OCI-LY1 (cell line): ENCODE data around the gene NTRK3.

ENCODE experiments used
- H2AFZ ChIP-seq: fragments of 200-600 bp; sonication (generic), shearing (Covaris generic); 2 replicates; pipeline ENCODE4 v1.6.0; 2014; ENCODE audit warnings: antibody characterized with exemption, mild to moderate bottlenecking, low read length
- H3F3A ChIP-seq: fragments of 200-600 bp; sonication (generic), shearing (Covaris generic); 2 replicates; pipeline ENCODE4 v1.6.0; 2014; ENCODE audit warnings: mild to moderate bottlenecking, antibody characterized with exemption, low read length, moderate library complexity; ENCODE audit not compliant: insufficient read depth
- H3K27ac ChIP-seq: fragments of 200-600 bp; sonication (generic); 2 replicates; pipeline ENCODE4 v1.5.1; 2014; ENCODE audit warnings: low read length, mixed run types, mild to moderate bottlenecking, low read depth; ENCODE audit not compliant: poor library complexity, severe bottlenecking
- H3K27me3 ChIP-seq: fragments of 200-600 bp; sonication (generic); 2 replicates; pipeline ENCODE4 v1.6.0; 2014; ENCODE audit warnings: antibody characterized with exemption, mild to moderate bottlenecking, low read length, moderate library complexity; ENCODE audit not compliant: insufficient read depth
- H3K36me3 ChIP-seq: fragments of 200-600 bp; sonication (generic); 2 replicates; pipeline ENCODE4 v1.6.1; 2014; ENCODE audit warnings: mild to moderate bottlenecking, antibody characterized with exemption, low read length, moderate library complexity, mixed read lengths; ENCODE audit not compliant: insufficient read depth
- H3K4me1 ChIP-seq: fragments of 200-600 bp; sonication (generic); 2 replicates; pipeline ENCODE4 v1.5.1; 2014; ENCODE audit warnings: mild to moderate bottlenecking, low read length, moderate library complexity; ENCODE audit not compliant: insufficient read depth, severe bottlenecking
- H3K4me2 ChIP-seq: fragments of 200-600 bp; sonication (generic), shearing (Covaris generic); 2 replicates; pipeline ENCODE4 v1.6.1; 2014; ENCODE audit warnings: low read length
- H3K4me3 ChIP-seq: fragments of 200-600 bp; sonication (generic); 2 replicates; pipeline ENCODE4 v1.5.1; 2014; ENCODE audit warnings: low read length, low read depth, mild to moderate bottlenecking, mixed read lengths; ENCODE audit not compliant: poor library complexity, severe bottlenecking
- H3K79me2 ChIP-seq: fragments of 200-600 bp; shearing (Covaris generic); 2 replicates; pipeline ENCODE4 v1.6.1; 2016; ENCODE audit warnings: mixed run types, low read length, mixed read lengths; ENCODE audit not compliant: insufficient read depth
- H3K9ac ChIP-seq: fragments of 200-600 bp; sonication (generic), shearing (Covaris generic); 2 replicates; pipeline ENCODE4 v1.6.1; 2014; ENCODE audit warnings: mild to moderate bottlenecking, low read length, mixed read lengths
- H3K9me2 ChIP-seq: fragments of 200-600 bp; sonication (generic), shearing (Covaris generic); 2 replicates; pipeline ENCODE4 v1.6.1; 2014; ENCODE audit warnings: low read depth, mild to moderate bottlenecking, low read length, mixed read lengths
- H3K9me3 ChIP-seq: fragments of 200-600 bp; shearing (Covaris generic); 2 replicates; pipeline ENCODE4 v1.6.1; 2014; ENCODE audit warnings: low read length, mixed read lengths
- H4K20me1 ChIP-seq: fragments of 200-600 bp; sonication (generic), shearing (Covaris generic); 2 replicates; pipeline ENCODE4 v1.6.0; 2016; ENCODE audit warnings: mild to moderate bottlenecking, low read length; ENCODE audit not compliant: insufficient read depth
- EZH2 ChIP-seq: fragments of 200-600 bp; sonication (generic), shearing (Covaris generic); IDR thresholded peaks from 2 replicates; pipeline ENCODE4 v1.8.0; 2017; ENCODE audit warnings: borderline replicate concordance, mixed run types, mild to moderate bottlenecking, antibody characterized with exemption, low read length, moderate library complexity, mixed read lengths
- TF ChIP-seq, protein P1 (sequence below): fragments of 200-600 bp; sonication (generic), shearing (Covaris generic); IDR thresholded peaks from 2 replicates; pipeline ENCODE4 v1.5.1; 2017; ENCODE audit warnings: mild to moderate bottlenecking, antibody characterized with exemption, low read length, moderate library complexity, mixed read lengths

The NTRK3 gene

GRCh38 chr15:87944050-87944449 is 312.5 kb downstream of the NTRK3 start:
- H4K20me1 ChIP-seq: no peaks in the 10 kb centered on the region
- H3K36me3 ChIP-seq: no peaks in the 10 kb centered on the region
- H3K4me1 ChIP-seq: no peaks in the 10 kb centered on the region
- H3K27ac ChIP-seq: no peak overlapping the region
- no peaks in the 10 kb centered on the region for H3F3A ChIP-seq
- H3K4me3 ChIP-seq: no peak overlapping the region
- no peak overlapping the region for H2AFZ ChIP-seq
- H3K9ac ChIP-seq: no peak overlapping the region
- TF ChIP-seq EZH2: no peak
- TF ChIP-seq, protein P1, sequence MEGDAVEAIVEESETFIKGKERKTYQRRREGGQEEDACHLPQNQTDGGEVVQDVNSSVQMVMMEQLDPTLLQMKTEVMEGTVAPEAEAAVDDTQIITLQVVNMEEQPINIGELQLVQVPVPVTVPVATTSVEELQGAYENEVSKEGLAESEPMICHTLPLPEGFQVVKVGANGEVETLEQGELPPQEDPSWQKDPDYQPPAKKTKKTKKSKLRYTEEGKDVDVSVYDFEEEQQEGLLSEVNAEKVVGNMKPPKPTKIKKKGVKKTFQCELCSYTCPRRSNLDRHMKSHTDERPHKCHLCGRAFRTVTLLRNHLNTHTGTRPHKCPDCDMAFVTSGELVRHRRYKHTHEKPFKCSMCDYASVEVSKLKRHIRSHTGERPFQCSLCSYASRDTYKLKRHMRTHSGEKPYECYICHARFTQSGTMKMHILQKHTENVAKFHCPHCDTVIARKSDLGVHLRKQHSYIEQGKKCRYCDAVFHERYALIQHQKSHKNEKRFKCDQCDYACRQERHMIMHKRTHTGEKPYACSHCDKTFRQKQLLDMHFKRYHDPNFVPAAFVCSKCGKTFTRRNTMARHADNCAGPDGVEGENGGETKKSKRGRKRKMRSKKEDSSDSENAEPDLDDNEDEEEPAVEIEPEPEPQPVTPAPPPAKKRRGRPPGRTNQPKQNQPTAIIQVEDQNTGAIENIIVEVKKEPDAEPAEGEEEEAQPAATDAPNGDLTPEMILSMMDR: no peak
- H3K79me2 ChIP-seq: no peaks in the 10 kb centered on the region
- H3K4me2 ChIP-seq: no peak overlapping the region
- no peaks in the 10 kb centered on the region for H3K9me2 ChIP-seq
- H3K9me3 ChIP-seq: no peaks in the 10 kb centered on the region
- no peaks in the 10 kb centered on the region for H3K27me3 ChIP-seq

- Histone ChIP-seq H2AFZ (no peak overlapping the region), H3K27ac (no peak overlapping the region), H3K9me3 (no peaks in the 10 kb centered on the region), H3K9me2 (no peaks in the 10 kb centered on the region), H3K79me2 (no peaks in the 10 kb centered on the region), H4K20me1 (no peaks in the 10 kb centered on the region), H3K4me3 (no peak overlapping the region), H3F3A (no peaks in the 10 kb centered on the region), H3K27me3 (no peaks in the 10 kb centered on the region), H3K4me2 (no peak overlapping the region), H3K4me1 (no peaks in the 10 kb centered on the region), H3K36me3 (no peaks in the 10 kb centered on the region), H3K9ac (no peak overlapping the region)
- no peak for TF ChIP-seq EZH2
- TF ChIP-seq, protein P1: no peak
Measured at GRCh38 chr15:87943626-87944025, 312.9 kb downstream of the NTRK3 start.

DNA sequence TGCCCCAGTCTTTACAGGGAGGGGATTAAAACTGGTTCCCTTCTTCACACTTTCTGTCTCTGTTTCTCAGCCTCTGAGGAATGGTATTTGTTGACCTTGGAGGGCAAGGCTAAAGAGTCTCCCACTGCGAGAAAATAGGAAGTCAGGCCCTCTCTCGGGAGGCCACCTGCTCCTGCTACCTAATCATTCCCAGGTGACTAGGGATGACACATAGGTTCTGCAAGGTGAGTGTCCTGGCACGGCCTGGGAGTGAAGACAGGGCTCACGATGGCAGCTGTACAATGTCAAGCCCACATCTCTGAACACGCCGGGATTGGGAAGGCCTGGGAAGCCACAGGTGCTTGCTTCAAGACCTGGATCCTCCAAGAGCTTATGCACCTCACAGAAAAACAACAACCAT is 314.2 kb downstream of the NTRK3 start:
- H3K9me2 ChIP-seq: no peaks in the 10 kb centered on the region
- H2AFZ ChIP-seq: no peak overlapping the region
- H3K79me2 ChIP-seq: no peaks in the 10 kb centered on the region
- no peaks in the 10 kb centered on the region for H3K27me3 ChIP-seq
- no peak overlapping the region for H3K9ac ChIP-seq
- no peak overlapping the region for H3K27ac ChIP-seq
- H3K4me3 ChIP-seq: no peak overlapping the region
- H3K4me1 ChIP-seq: no peaks in the 10 kb centered on the region
- no peaks in the 10 kb centered on the region for H4K20me1 ChIP-seq
- no peaks in the 10 kb centered on the region for H3F3A ChIP-seq
- H3K4me2 ChIP-seq: no peak overlapping the region
- no peak for TF ChIP-seq EZH2
- TF ChIP-seq, protein P1: no peak
- H3K36me3 ChIP-seq: no peaks in the 10 kb centered on the region
- H3K9me3 ChIP-seq: no peaks in the 10 kb centered on the region
